HCT116 (cell line): ENCODE data around the gene TAF3. TPM values are rescaled to one million over a fixed set of nuclear protein-coding genes. Genes with fewer than 3 reads are reported as not detected.

ENCODE experiments used
- ATAC-seq: fragments of 200-7000 bp; cut with Tn5 transposase; 2 replicates; pipeline ENCODE4 v1.9.1; 2020; ENCODE audit warnings: mild to moderate bottlenecking, moderate library complexity
- BruUV-seq: library from RNA; stranded (reverse); fragments of 400-500 nt; replicated peaks from 2 replicates; lab custom pipeline; 2021; lab: Mats Ljungman, UMichigan
- CTCF ChIA-PET: fragments of 300-600 bp; sonication (Branson Sonifier 250); formaldehyde crosslinking; loops from one replicate; lab custom pipeline; 2021; ENCODE audit warnings: antibody characterized with exemption; lab: Charles Lee
- POLR2A ChIA-PET: fragments of 300-600, 350-600 bp; sonication (Branson Sonifier 250); formaldehyde crosslinking; loops from one replicate; lab custom pipeline; 2021; ENCODE audit warnings: antibody characterized with exemption; lab: Charles Lee
- RAD21 ChIA-PET, 2 experiments: fragments of 300-600 bp; sonication (Branson Sonifier 250); formaldehyde crosslinking; loops; one replicate each; lab custom pipeline; 2023; ENCODE audit warnings: low total read pairs in 2 of 2; ENCODE audit not compliant: uncharacterized antibody in 2 of 2, unreplicated experiment in 2 of 2, low non-redundant PET in 1 of 2; lab: Charles Lee
- DNase-seq: peaks from one replicate; pipeline ENCODE4 v3.0.0-alpha.2; 2010; ENCODE audit warnings: low read depth, low spot score
- H2AFZ ChIP-seq: fragments of 200-600 bp; shearing (Covaris generic), sonication (generic); 2 replicates; pipeline ENCODE4 v1.6.1; 2017; ENCODE audit warnings: low read depth, mixed run types, mixed read lengths, antibody characterized with exemption, low read length; ENCODE audit not compliant: poor library complexity, severe bottlenecking
- H3K27ac ChIP-seq: 2 replicates; pipeline ENCODE4 v1.5.1; 2012; ENCODE audit warnings: low read depth, low read length
- H3K27me3 ChIP-seq: fragments of 200-600 bp; sonication (generic); 2 replicates; pipeline ENCODE4 v1.6.1; 2016; ENCODE audit warnings: mixed run types, low read length, mixed read lengths; ENCODE audit not compliant: insufficient read depth
- H3K36me3 ChIP-seq, 2 experiments: fragments of 200-500 bp in 1 of 2; fragments of 200-600 bp in 1 of 2; sonication (Bioruptor generic) in 1 of 2; sonication (generic) in 1 of 2; 2 replicates each; pipeline versions ENCODE4 v1.5.1 to v1.6.1; 2014 to 2016; ENCODE audit warnings: low read length in 2 of 2, inconsistent platforms in 1 of 2, mixed read lengths in 1 of 2, mixed run types in 1 of 2; ENCODE audit not compliant: insufficient read depth in 2 of 2, control insufficient read depth in 1 of 2
- H3K4me1 ChIP-seq, 2 experiments: fragments of 200-600 bp in 1 of 2; sonication (generic) in 1 of 2; 2 replicates each; pipeline versions ENCODE4 v1.5.1 to v1.6.1; 2012 to 2017; ENCODE audit warnings: low read length in 2 of 2, inconsistent platforms in 1 of 2, mild to moderate bottlenecking in 1 of 2, mixed read lengths in 1 of 2, mixed run types in 1 of 2, moderate library complexity in 1 of 2; ENCODE audit not compliant: insufficient read depth in 2 of 2, control insufficient read depth in 1 of 2
- H3K4me2 ChIP-seq: fragments of 200-600 bp; sonication (generic); 2 replicates; pipeline ENCODE4 v1.6.1; 2017; ENCODE audit warnings: mixed run types, low read length, mixed read lengths
- H3K4me3 ChIP-seq, 2 experiments: fragments of 200-600 bp in 1 of 2; sonication (generic) in 1 of 2; replicated peaks in 1 of 2; 2 replicates each; pipeline ENCODE4 v1.5.1; 2011 to 2016; ENCODE audit warnings: low read length in 2 of 2, control low read depth in 1 of 2, low read depth in 1 of 2, mild to moderate bottlenecking in 1 of 2, mixed read lengths in 1 of 2, mixed run types in 1 of 2
- H3K79me2 ChIP-seq: fragments of 200-600 bp; sonication (generic); 2 replicates; pipeline ENCODE4 v1.6.1; 2017; ENCODE audit warnings: mild to moderate bottlenecking, mixed run types, low read length, moderate library complexity, mixed read lengths; ENCODE audit not compliant: insufficient read depth
- H3K9ac ChIP-seq: fragments of 200-600 bp; sonication (generic); 2 replicates; pipeline ENCODE4 v1.6.1; 2016; ENCODE audit warnings: low read length, mixed read lengths
- H3K9me2 ChIP-seq: fragments of 200-600 bp; sonication (generic), shearing (Covaris generic); 2 replicates; pipeline ENCODE4 v1.6.1; 2017; ENCODE audit warnings: mixed run types, mild to moderate bottlenecking, moderate library complexity; ENCODE audit not compliant: insufficient read depth
- H3K9me3 ChIP-seq, 2 experiments: fragments of 200-500 bp in 1 of 2; fragments of 200-600 bp in 1 of 2; sonication (Bioruptor generic) in 1 of 2; sonication (generic) in 1 of 2; 2 replicates each; pipeline ENCODE4 v1.6.1; 2014 to 2017; ENCODE audit warnings: low read length in 2 of 2, mixed read lengths in 2 of 2, inconsistent platforms in 1 of 2, low read depth in 1 of 2, mild to moderate bottlenecking in 1 of 2, mixed run types in 1 of 2, moderate library complexity in 1 of 2; ENCODE audit not compliant: control insufficient read depth in 1 of 2, insufficient read depth in 1 of 2
- H4K20me1 ChIP-seq: fragments of 200-600 bp; sonication (generic), shearing (Covaris generic); 2 replicates; pipeline ENCODE4 v1.6.1; 2017; ENCODE audit warnings: mixed run types, mild to moderate bottlenecking, moderate library complexity; ENCODE audit not compliant: insufficient read depth
- EGR1 ChIP-seq: IDR thresholded peaks from 2 replicates; pipeline ENCODE4 v1.6.1; 2012; ENCODE audit warnings: low read depth
- ELF1 ChIP-seq: IDR thresholded peaks from 2 replicates; pipeline ENCODE4 v1.6.1; 2012; ENCODE audit warnings: low read depth, borderline replicate concordance
- EZH2 ChIP-seq: fragments of 200-600 bp; sonication (generic); IDR thresholded peaks from 2 replicates; pipeline ENCODE4 v1.6.1; 2017; ENCODE audit warnings: antibody characterized with exemption, mixed run types
- EZH2phosphoT487 ChIP-seq: fragments of 200-600 bp; IDR thresholded peaks from 2 replicates; pipeline ENCODE4 v1.6.1; 2018; ENCODE audit warnings: antibody characterized with exemption, borderline replicate concordance
- POLR2AphosphoS5 ChIP-seq: IDR thresholded peaks from 2 replicates; pipeline ENCODE4 v1.6.1; 2011; ENCODE audit warnings: mild to moderate bottlenecking, low read depth, low read length, moderate library complexity
- REST ChIP-seq: IDR thresholded peaks from 2 replicates; pipeline ENCODE4 v1.6.1; 2012; ENCODE audit warnings: low read depth
- SIN3A ChIP-seq: IDR thresholded peaks from 2 replicates; pipeline ENCODE4 v1.6.1; 2012; ENCODE audit warnings: low read depth
- SRF ChIP-seq: IDR thresholded peaks from 2 replicates; pipeline ENCODE4 v1.6.1; 2012; ENCODE audit warnings: low read depth
- TCF7L2 ChIP-seq: IDR thresholded peaks from 2 replicates; pipeline ENCODE4 v1.7.0; 2011; ENCODE audit warnings: borderline replicate concordance, inconsistent platforms; ENCODE audit not compliant: insufficient read depth, insufficient read length; ENCODE audit errors: extremely low read depth
- YY1 ChIP-seq: IDR thresholded peaks from 2 replicates; pipeline ENCODE4 v1.6.1; 2011; ENCODE audit warnings: low read length, low read depth, moderate library complexity, mild to moderate bottlenecking; ENCODE audit not compliant: insufficient replicate concordance; ENCODE audit errors: extremely low read depth
- ZFX ChIP-seq: fragments of 450-650 bp; IDR thresholded peaks from 2 replicates; pipeline ENCODE4 v1.6.1; 2017
- ZNF274 ChIP-seq: fragments of 200-500 bp; sonication (Bioruptor generic); IDR thresholded peaks from 2 replicates; pipeline ENCODE4 v1.6.1; 2014; ENCODE audit warnings: mild to moderate bottlenecking, low read depth, low read length, inconsistent platforms
- intact Hi-C: fragments of 100-400 bp; cut with micrococcal nuclease; formaldehyde crosslinking; loops from 2 replicates; pipeline ENCODE4 v1.10.0; 2022
- total RNA-seq: library from RNA; stranded (reverse); gene quantifications from one replicate; pipeline ENCODE4 v1.2.1, GENCODE V29; 2021; ENCODE audit not compliant: unreplicated experiment
- TF ChIP-seq, protein P1 (sequence below): IDR thresholded peaks from 2 replicates; pipeline ENCODE4 v1.6.1; 2011; ENCODE audit warnings: mild to moderate bottlenecking, low read length, moderate library complexity; ENCODE audit not compliant: insufficient replicate concordance; ENCODE audit errors: extremely low read depth

Gene TAF3
- total RNA-seq, 1 experiment from 2014 or later, result 8.0 TPM

DNA sequence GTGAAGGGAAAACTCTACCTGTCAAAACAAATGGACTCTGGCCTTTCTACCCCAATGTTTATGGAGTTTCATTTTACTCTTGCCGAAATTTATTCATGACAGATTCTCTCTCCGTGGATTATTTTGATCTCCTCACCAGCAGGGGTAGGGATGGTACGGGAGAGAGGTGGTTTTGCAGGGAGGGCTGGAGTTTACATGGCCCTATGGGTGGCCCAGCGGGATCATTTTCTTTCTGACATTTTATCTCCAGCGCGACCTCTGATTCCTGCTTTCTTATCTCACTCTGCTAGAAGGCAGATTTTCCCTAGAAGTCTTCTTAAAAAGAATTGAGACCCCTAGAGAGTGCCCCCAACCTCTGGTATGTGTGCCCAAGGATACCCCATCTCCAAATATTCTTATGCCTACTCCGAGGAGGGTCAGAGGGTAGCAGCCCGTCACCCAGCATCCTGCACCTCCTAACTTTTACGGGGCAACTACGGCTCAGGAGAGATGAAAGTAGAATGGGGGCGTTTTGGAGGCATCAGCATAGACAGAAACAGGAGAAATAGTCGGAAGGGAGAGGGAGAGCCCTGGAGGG is 226.1 kb downstream of the TAF3 start:
- CTCF ChIA-PET, result no interaction called here
- H3K27ac ChIP-seq, result no peak overlapping the region
- ATAC-seq, result no peak
- H3K27me3 ChIP-seq, result peaks cover 58% of the 10 kb centered on the region
- DNase-seq, result no peak
- H2AFZ ChIP-seq, result no peak overlapping the region
- no peaks in the 10 kb centered on the region for H3K4me1 ChIP-seq
- RAD21 ChIA-PET, result no interaction called here
- H4K20me1 ChIP-seq, result no peaks in the 10 kb centered on the region
- intact Hi-C loops, result no loop called here
- no peaks in the 10 kb centered on the region for H3K9me2 ChIP-seq
- H3K36me3 ChIP-seq, result no peaks in the 10 kb centered on the region
- no peak overlapping the region for H3K9ac ChIP-seq
- no peaks in the 10 kb centered on the region for H3K9me3 ChIP-seq
- H3K79me2 ChIP-seq, result no peaks in the 10 kb centered on the region
- no peak overlapping the region for H3K4me2 ChIP-seq
- POLR2A ChIA-PET, result no interaction called here
- TF ChIP-seq EZH2phosphoT487 (no peak), ELF1 (no peak), YY1 (no peak), SRF (no peak), SIN3A (no peak)
- no peak overlapping the region for H3K4me3 ChIP-seq
- no TSS peak for BruUV-seq

GRCh38 chr10:8044908-8045725 is 226.8 kb downstream of the TAF3 start:
- ChIA-PET POLR2A (no interaction called here), RAD21 (no interaction called here), CTCF (no interaction called here)
- H3K36me3 ChIP-seq, result no peaks in the 10 kb centered on the region
- TF ChIP-seq ZNF274, result no peak
- TF ChIP-seq ZFX, result no peak
- TF ChIP-seq EGR1, result no peak
- TF ChIP-seq POLR2AphosphoS5, result no peak
- TF ChIP-seq EZH2phosphoT487, result no peak
- no peak for TF ChIP-seq TCF7L2
- no peak for TF ChIP-seq EZH2
- TF ChIP-seq, protein P1, sequence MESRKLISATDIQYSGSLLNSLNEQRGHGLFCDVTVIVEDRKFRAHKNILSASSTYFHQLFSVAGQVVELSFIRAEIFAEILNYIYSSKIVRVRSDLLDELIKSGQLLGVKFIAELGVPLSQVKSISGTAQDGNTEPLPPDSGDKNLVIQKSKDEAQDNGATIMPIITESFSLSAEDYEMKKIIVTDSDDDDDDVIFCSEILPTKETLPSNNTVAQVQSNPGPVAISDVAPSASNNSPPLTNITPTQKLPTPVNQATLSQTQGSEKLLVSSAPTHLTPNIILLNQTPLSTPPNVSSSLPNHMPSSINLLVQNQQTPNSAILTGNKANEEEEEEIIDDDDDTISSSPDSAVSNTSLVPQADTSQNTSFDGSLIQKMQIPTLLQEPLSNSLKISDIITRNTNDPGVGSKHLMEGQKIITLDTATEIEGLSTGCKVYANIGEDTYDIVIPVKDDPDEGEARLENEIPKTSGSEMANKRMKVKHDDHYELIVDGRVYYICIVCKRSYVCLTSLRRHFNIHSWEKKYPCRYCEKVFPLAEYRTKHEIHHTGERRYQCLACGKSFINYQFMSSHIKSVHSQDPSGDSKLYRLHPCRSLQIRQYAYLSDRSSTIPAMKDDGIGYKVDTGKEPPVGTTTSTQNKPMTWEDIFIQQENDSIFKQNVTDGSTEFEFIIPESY, result no peak
- no peak for TF ChIP-seq REST
- no TSS peak for BruUV-seq
- ATAC-seq, result no peak
- peaks cover 51% of the 10 kb centered on the region for H3K27me3 ChIP-seq
- H3K27ac ChIP-seq, result no peak overlapping the region
- no peak overlapping the region for H3K4me3 ChIP-seq
- H3K79me2 ChIP-seq, result no peaks in the 10 kb centered on the region
- intact Hi-C loops, result no loop called here
- no peaks in the 10 kb centered on the region for H3K9me3 ChIP-seq
- no peak overlapping the region for H3K9ac ChIP-seq
- no peak for DNase-seq
- no peaks in the 10 kb centered on the region for H4K20me1 ChIP-seq
- H3K4me1 ChIP-seq, result no peaks in the 10 kb centered on the region
- no peak overlapping the region for H3K4me2 ChIP-seq
- no peak overlapping the region for H2AFZ ChIP-seq
- H3K9me2 ChIP-seq, result no peaks in the 10 kb centered on the region
